Heart left ventricle (tissue), 16 donors: ENCODE measurements around the gene C11orf65. TPM values are rescaled to one million over a fixed set of nuclear protein-coding genes. Genes with fewer than 3 reads are reported as not detected.
"Not testable (repeated sequence)": the region's sequence is repeated elsewhere in the genome, so short reads cannot be mapped to it uniquely, and the experiment has no call there.

ENCODE experiments used
- ATAC-seq, 4 donors: fragments of 200-7000 bp; cut with Tn5 transposase; one replicate each; pipeline ENCODE4 v1.9.1; 2020 to 2022; ENCODE audit warnings: moderate library complexity in 4 of 4, mild to moderate bottlenecking in 3 of 4, moderate number of reproducible peaks in 1 of 4
- DNase-seq, 5 donors: peaks; one replicate each; pipeline ENCODE4 v3.0.0-alpha.2; 2020
- H3K27ac ChIP-seq, 12 donors: fragments of 200-600 bp; sonication (generic) in 4 of 12; one replicate each; pipeline versions ENCODE4 v1.5.0 to v1.8.0; 2016 to 2022; ENCODE audit warnings: mild to moderate bottlenecking in 2 of 12
- H3K27me3 ChIP-seq, 9 donors: fragments of 200-600 bp; sonication (generic) in 2 of 9; one replicate each; pipeline versions ENCODE4 v1.5.1 to v1.8.0; 2016 to 2022; ENCODE audit warnings: mild to moderate bottlenecking in 3 of 9
- H3K36me3 ChIP-seq, 9 donors: fragments of 200-600 bp; sonication (generic) in 2 of 9; one replicate each; pipeline versions ENCODE4 v1.5.0 to v1.8.0; 2018 to 2022; ENCODE audit warnings: mild to moderate bottlenecking in 2 of 9
- H3K4me1 ChIP-seq, 12 donors: fragments of 200-600 bp; sonication (generic) in 4 of 12; one replicate each; pipeline versions ENCODE4 v1.5.0 to v1.8.0; 2016 to 2022; ENCODE audit warnings: mild to moderate bottlenecking in 3 of 12
- H3K4me3 ChIP-seq, 12 donors: fragments of 200-600 bp; sonication (generic) in 4 of 12; one replicate each; pipeline versions ENCODE4 v1.5.0 to v1.8.0; 2017 to 2022; ENCODE audit warnings: mild to moderate bottlenecking in 9 of 12, moderate library complexity in 4 of 12
- H3K9me3 ChIP-seq, 12 donors: fragments of 200-600 bp; sonication (generic) in 4 of 12; one replicate each; pipeline versions ENCODE4 v1.5.0 to v1.8.0; 2016 to 2022; ENCODE audit warnings: mild to moderate bottlenecking in 1 of 12
- POLR2A ChIP-seq, 2 donors: fragments of 450-650 bp; IDR thresholded peaks; one replicate each; pipeline ENCODE4 v1.6.1; 2017; ENCODE audit warnings: antibody characterized with exemption in 2 of 2, mild to moderate bottlenecking in 2 of 2, moderate library complexity in 2 of 2
- WGBS, 4 donors: extraction: QIAGEN DNeasy Blood & Tissue Kit in 2 of 4; methylation state at CpG; one replicate each; pipeline versions ENCODE4 v1.1.5 to v1.1.7; 2013 to 2018; 5-methylcytosine and 5-hydroxymethylcytosine counted together
- intact Hi-C, 10 donors: fragments of 100-400 bp; cut with DNase I; formaldehyde crosslinking; loops; one replicate each; pipeline versions ENCODE4 v1.11.1 to v1.14.2; 2022
- polyA plus RNA-seq, 2 donors: library from polyadenylated mRNA; stranded (reverse); fragments of 200-250 nt; gene quantifications; one replicate each; pipeline ENCODE4 v1.2.3, GENCODE V29; 2013
- total RNA-seq, 9 donors: library from RNA; depleted of rRNA in 2 of 9; stranded (reverse); fragments of >200 nt in 2 of 9; fragmentation: NEBNext Ultra II Directional in 3 of 9; extraction: Animal tissue kit (Norgen Biotek cat#: 25700) in 3 of 9; gene quantifications; one replicate each; pipeline versions ENCODE4 v1.1.0 to v1.2.4, GENCODE V29; 2016 to 2023
- TF ChIP-seq, protein P1 (sequence below), 12 donors: fragments of 200-600 bp; sonication (generic) in 4 of 12; IDR thresholded peaks; one replicate each; pipeline versions ENCODE4 v1.5.0 to v1.8.0; 2018 to 2022; ENCODE audit warnings: antibody characterized with exemption in 12 of 12, mild to moderate bottlenecking in 5 of 12
- donor health status: ischemic (EF 13 %, LVEDD 7.1; RV severe dilation, severe dysfunction).
- donor health status: healthy with polysubstance abuse.
- donor health status: DM: no; HTN: yes; CAD: no.
- donor health status: DM: no; HTN: no; CAD: no.
- donor health status: ischemic (EF 25% LVEDD 6.9; RV normal size, moderate dysfunction).
- donor health status: ischemic (EF 25% LVEDD 5.7; RV mildly dilated, moderate dysfunction).
- donor health status: healthy.
- donor health status: DM: yes; HTN: yes; CAD: no.
- donor health status: ischemic (EF 35%, LVEDD 5.7; RV mildly dilated, moderate dysfunction).
- donor health status: nonischemic (EF 11% LVEDD 7.7; RV severe dilation, severe dysfunction).
- donor health status: DM: yes; HTN: yes; CAD: no.
- donor health status: PGD.
- donor health status: ischemic (EF 29% LVEDD 5.4; RV normal size, mild dysfunction).
- donor health status: nonischemic (EF 23%, LVEDD 6.1; RV moderate dilation, normal function).

The C11orf65 gene
- total and polyA plus RNA-seq, 11 donors: 0.14 to 1.9 (median 0.76) TPM; not detected in 3

DNA sequence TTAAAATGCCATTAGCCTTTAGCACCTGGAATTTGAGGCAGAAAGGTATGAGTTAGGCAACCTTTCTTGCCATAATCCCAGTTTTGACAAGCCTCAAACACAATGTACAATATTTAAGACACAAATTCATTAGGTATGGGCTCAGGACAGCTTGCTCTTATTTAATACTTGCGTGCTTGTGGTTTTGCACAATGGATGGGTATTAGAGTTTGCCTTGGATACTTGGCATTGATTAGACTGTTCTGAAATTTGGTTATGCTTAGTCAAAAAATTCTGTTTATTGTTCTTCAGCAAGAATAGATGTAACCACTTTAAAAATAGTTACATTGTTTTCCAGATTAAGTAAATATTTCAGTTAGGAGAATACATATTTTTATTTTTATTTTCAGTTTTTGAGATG, 5.4 kb upstream of the C11orf65 start:
- Histone ChIP-seq H3K4me3 (no peak overlapping the region), H3K27ac (peak overlapping the region in 2 of 12 donors; percentile 23 to 58), H3K36me3 (peaks cover 0 to 45% (median 36%) of the 10 kb centered on the region in 9 donors), H3K27me3 (no peaks in the 10 kb centered on the region), H3K9me3 (no peaks in the 10 kb centered on the region), H3K4me1 (peaks cover 0 to 16% (median 0%) of the 10 kb centered on the region in 12 donors)
- 96 to 100% (median 98%) methylated on average over 1 of the region's 1 CpG for WGBS, 4 donors
- intact Hi-C loops: no loop called here
- no peak for DNase-seq
- no peak for TF ChIP-seq POLR2A (IDR thresholded peaks at IDR 0.05)
- TF ChIP-seq, protein P1, sequence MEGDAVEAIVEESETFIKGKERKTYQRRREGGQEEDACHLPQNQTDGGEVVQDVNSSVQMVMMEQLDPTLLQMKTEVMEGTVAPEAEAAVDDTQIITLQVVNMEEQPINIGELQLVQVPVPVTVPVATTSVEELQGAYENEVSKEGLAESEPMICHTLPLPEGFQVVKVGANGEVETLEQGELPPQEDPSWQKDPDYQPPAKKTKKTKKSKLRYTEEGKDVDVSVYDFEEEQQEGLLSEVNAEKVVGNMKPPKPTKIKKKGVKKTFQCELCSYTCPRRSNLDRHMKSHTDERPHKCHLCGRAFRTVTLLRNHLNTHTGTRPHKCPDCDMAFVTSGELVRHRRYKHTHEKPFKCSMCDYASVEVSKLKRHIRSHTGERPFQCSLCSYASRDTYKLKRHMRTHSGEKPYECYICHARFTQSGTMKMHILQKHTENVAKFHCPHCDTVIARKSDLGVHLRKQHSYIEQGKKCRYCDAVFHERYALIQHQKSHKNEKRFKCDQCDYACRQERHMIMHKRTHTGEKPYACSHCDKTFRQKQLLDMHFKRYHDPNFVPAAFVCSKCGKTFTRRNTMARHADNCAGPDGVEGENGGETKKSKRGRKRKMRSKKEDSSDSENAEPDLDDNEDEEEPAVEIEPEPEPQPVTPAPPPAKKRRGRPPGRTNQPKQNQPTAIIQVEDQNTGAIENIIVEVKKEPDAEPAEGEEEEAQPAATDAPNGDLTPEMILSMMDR (IDR thresholded peaks at IDR 0.05): no peak
- ATAC-seq: no peak

DNA sequence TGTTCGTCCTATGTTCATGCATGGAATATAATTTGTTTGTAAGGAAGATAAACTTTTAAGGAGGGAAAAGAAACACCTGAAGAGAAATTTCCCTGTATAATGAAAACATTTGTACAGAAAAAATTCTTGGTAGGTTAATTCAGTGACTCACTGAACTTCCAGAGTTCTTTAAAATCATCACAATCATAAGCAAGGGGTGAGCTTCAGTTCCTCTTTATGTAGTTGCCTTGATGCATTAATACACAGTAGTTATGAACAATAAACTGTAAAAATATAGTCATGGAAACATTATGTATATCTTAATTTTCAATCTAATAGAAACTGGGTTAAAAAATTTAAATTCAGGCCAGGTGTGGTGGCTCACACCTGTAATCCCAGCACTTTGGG, 1.1 kb upstream of the C11orf65 start:
- no peaks in the 10 kb centered on the region for H3K9me3 ChIP-seq
- no peaks in the 10 kb centered on the region for H3K27me3 ChIP-seq
- peak overlapping the region in 7 of 12 donors; percentile 94 to 99 (median 95) for H3K27ac ChIP-seq
- H3K36me3 ChIP-seq: peaks cover 0 to 3% (median 0%) of the 10 kb centered on the region in 9 donors
- no peak overlapping the region for H3K4me3 ChIP-seq
- intact Hi-C loops: loop anchor here in 2 of 10 donors (5.0 to 10.0 kb wide), 2 partner anchors 196 to 246 kb away; partner anchors contain the start of genes ATM (in 1 of the 2), DDX10 (in 1 of the 2) and NPAT (in 1 of the 2)
- H3K4me1 ChIP-seq: peaks cover 0 to 16% (median 5%) of the 10 kb centered on the region in 12 donors
- DNase-seq (no peak), ATAC-seq (no peak)
- 62 to 77% (median 65%) methylated on average over 1 of the region's 1 CpG for WGBS, 4 donors
- TF ChIP-seq, protein P1 (IDR thresholded peaks at IDR 0.05): no peak
- TF ChIP-seq POLR2A (IDR thresholded peaks at IDR 0.05): no peak

DNA sequence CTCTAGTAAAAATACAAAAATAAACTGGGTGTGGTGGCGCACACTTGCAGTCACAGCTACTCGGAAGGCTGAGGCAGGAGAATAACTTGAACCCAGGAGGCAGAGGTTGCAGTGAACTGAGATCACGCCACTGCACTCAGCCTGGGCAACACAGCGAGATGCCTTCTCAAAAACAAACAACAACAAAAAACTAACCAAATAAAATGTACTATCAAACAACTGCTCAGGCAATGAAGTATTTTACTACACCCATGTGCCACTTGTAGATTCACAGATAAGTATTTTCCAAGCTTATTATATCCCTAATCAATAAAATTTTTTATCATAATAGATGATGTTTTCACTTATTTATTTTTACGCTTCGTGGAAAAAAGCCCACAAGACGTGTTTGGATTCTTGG, 924 bp downstream of the C11orf65 start:
- H3K4me1 ChIP-seq: peaks cover 0 to 16% (median 5%) of the 10 kb centered on the region in 12 donors
- no peaks in the 10 kb centered on the region for H3K9me3 ChIP-seq
- DNase-seq: no peak
- peak overlapping the region; percentile 84 to 100 (median 96) for H3K27ac ChIP-seq
- H3K36me3 ChIP-seq: no peaks in the 10 kb centered on the region
- H3K4me3 ChIP-seq: peak overlapping the region; percentile 49 to 83 (median 68)
- H3K27me3 ChIP-seq: no peaks in the 10 kb centered on the region
- WGBS, 4 donors: 60 to 63% (median 61%) methylated on average over 7 of the region's 7 CpGs
- no peak for TF ChIP-seq POLR2A (IDR thresholded peaks at IDR 0.05)
- TF ChIP-seq, protein P1 (IDR thresholded peaks at IDR 0.05): no peak
- no peak for ATAC-seq
- intact Hi-C loops: loop anchor here in 3 of 10 donors (2.0 to 10.0 kb wide), 4 partner anchors 30 to 244 kb away; partner anchors contain the start of genes ATM (in 2 of the 3), NPAT (in 2 of the 3) and DDX10 (in 1 of the 3)

DNA sequence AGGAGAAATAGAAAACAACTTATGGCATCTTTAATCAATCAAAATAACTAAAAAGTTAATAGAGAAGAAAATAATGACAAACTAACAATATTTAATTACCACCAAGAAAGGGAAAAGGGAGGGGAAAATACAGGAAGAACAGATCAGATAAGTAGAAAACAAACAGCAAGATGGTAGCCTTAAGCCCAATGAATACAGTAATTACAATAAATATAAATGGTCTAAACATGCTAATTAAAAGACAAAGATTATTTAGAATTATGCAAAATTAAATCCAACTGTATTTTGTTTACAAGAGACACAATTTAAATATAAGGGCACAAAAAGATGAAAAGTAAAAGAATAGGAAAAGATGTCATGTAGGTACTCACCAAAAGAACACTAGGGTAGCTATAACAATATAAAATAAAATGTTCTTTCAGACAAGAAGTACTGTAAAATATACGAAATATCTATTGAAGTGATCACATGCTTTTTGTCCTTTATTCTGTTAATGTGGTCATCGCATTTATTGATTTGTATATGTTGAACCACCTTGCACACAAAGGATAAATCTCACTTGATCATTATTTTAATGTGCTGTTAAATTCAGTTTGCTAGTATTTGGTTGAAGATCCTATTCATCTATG, 14.0 kb downstream of the C11orf65 start:
- Histone ChIP-seq H3K36me3 (no peaks in the 10 kb centered on the region), H3K4me1 (no peaks in the 10 kb centered on the region), H3K9me3 (peaks cover 0 to 22% (median 7%) of the 10 kb centered on the region in 12 donors), H3K27me3 (no peaks in the 10 kb centered on the region), H3K27ac (no peak overlapping the region), H3K4me3 (no peak overlapping the region)
- intact Hi-C loops: no loop called here
- 93 to 98% (median 94%) methylated on average over 2 of the region's 2 CpGs for WGBS, 4 donors
- DNase-seq (no peak), ATAC-seq (no peak)
- TF ChIP-seq, protein P1 (IDR thresholded peaks at IDR 0.05): no peak
- no peak for TF ChIP-seq POLR2A (IDR thresholded peaks at IDR 0.05)

DNA sequence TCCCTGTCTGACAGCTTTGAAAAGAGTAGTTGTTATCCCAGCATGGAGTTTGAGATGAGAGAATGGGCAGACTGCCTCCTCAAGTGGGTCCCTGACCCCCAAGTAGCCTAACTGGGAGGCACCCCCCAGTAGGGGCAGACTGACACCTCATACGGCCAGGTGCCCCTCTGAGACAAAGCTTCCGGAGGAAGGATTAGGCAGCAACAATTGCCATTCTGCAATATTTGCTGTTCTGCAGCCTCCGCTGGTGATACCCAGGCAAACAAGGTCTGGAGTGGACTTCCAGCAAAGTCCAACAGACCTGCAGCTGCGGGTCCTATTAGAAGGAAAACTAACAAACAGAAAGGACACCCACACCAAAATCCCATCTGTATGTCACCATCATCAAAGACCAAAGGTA, 25.9 kb downstream of the C11orf65 start:
- H3K27me3 ChIP-seq, intact Hi-C loops, H3K4me3 ChIP-seq, H3K4me1 ChIP-seq, ATAC-seq, H3K36me3 ChIP-seq, H3K27ac ChIP-seq, DNase-seq: not testable (repeated sequence)
- WGBS, 4 donors: 86 to 93% (median 91%) methylated on average over 4 of the region's 4 CpGs
- H3K9me3 ChIP-seq: peaks cover 0 to 23% (median 0%) of the 10 kb centered on the region in 12 donors
